ENCODE data around the gene TENM3.

The TENM3 gene

GRCh38 chr4:182495031-182495430, 251.8 kb downstream of the TENM3 start:
- no peak overlapping the region for H3K27ac ChIP-seq (ENCODE audit: low read depth, low read length)
- no peaks in the 10 kb centered on the region for H3K9me3 ChIP-seq (ENCODE audit: insufficient read depth, low read length)
- no peaks in the 10 kb centered on the region for H3K79me2 ChIP-seq (ENCODE audit: insufficient read depth, low read length)
- TF ChIP-seq, protein P1, sequence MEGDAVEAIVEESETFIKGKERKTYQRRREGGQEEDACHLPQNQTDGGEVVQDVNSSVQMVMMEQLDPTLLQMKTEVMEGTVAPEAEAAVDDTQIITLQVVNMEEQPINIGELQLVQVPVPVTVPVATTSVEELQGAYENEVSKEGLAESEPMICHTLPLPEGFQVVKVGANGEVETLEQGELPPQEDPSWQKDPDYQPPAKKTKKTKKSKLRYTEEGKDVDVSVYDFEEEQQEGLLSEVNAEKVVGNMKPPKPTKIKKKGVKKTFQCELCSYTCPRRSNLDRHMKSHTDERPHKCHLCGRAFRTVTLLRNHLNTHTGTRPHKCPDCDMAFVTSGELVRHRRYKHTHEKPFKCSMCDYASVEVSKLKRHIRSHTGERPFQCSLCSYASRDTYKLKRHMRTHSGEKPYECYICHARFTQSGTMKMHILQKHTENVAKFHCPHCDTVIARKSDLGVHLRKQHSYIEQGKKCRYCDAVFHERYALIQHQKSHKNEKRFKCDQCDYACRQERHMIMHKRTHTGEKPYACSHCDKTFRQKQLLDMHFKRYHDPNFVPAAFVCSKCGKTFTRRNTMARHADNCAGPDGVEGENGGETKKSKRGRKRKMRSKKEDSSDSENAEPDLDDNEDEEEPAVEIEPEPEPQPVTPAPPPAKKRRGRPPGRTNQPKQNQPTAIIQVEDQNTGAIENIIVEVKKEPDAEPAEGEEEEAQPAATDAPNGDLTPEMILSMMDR (IDR thresholded peaks at IDR 0.05; ENCODE audit: insufficient read depth, low read length, poor library complexity, severe bottlenecking): no peak
- no peak for TF ChIP-seq EZH2phosphoT487 (conservative IDR thresholded peaks at IDR 0.05; ENCODE audit: low read length)
- no peak overlapping the region for H2AFZ ChIP-seq (ENCODE audit: low read depth, low read length, severe bottlenecking)
- H3K4me2 ChIP-seq (ENCODE audit: low read depth, low read length, poor library complexity, severe bottlenecking): no peak overlapping the region
- no peaks in the 10 kb centered on the region for H3K36me3 ChIP-seq (ENCODE audit: low read length)
- H3K9me2 ChIP-seq (replicated peaks; ENCODE audit: insufficient read depth, low read length): no peaks in the 10 kb centered on the region
- H3K4me3 ChIP-seq (ENCODE audit: insufficient read depth, low read length, poor library complexity, severe bottlenecking): no peak overlapping the region
- no peaks in the 10 kb centered on the region for H3K27me3 ChIP-seq (ENCODE audit: low read length)
- no peaks in the 10 kb centered on the region for H3F3A ChIP-seq (ENCODE audit: insufficient read depth)
- H4K20me1 ChIP-seq (ENCODE audit: low read depth, low read length): no peaks in the 10 kb centered on the region
- no peak overlapping the region for H3K9ac ChIP-seq (ENCODE audit: low read length)

- TF ChIP-seq EZH2phosphoT487 (conservative IDR thresholded peaks at IDR 0.05; ENCODE audit: low read length): no peak
- TF ChIP-seq, protein P1 (IDR thresholded peaks at IDR 0.05; ENCODE audit: insufficient read depth, low read length, poor library complexity, severe bottlenecking): no peak
- no peak overlapping the region for H3K27ac ChIP-seq (ENCODE audit: low read depth, low read length)
- H3K36me3 ChIP-seq (ENCODE audit: low read length): no peaks in the 10 kb centered on the region
- no peaks in the 10 kb centered on the region for H3K9me2 ChIP-seq (replicated peaks; ENCODE audit: insufficient read depth, low read length)
- no peak overlapping the region for H2AFZ ChIP-seq (ENCODE audit: low read depth, low read length, severe bottlenecking)
- H3K4me3 ChIP-seq (ENCODE audit: insufficient read depth, low read length, poor library complexity, severe bottlenecking): no peak overlapping the region
- no peaks in the 10 kb centered on the region for H3K79me2 ChIP-seq (ENCODE audit: insufficient read depth, low read length)
- H3K9ac ChIP-seq (ENCODE audit: low read length): no peak overlapping the region
- no peaks in the 10 kb centered on the region for H3K27me3 ChIP-seq (ENCODE audit: low read length)
- no peaks in the 10 kb centered on the region for H3F3A ChIP-seq (ENCODE audit: insufficient read depth)
- H3K9me3 ChIP-seq (ENCODE audit: insufficient read depth, low read length): no peaks in the 10 kb centered on the region
- no peaks in the 10 kb centered on the region for H4K20me1 ChIP-seq (ENCODE audit: low read depth, low read length)
- H3K4me2 ChIP-seq (ENCODE audit: low read depth, low read length, poor library complexity, severe bottlenecking): no peak overlapping the region
Measured at GRCh38 chr4:182495645-182496385, 252.6 kb downstream of the TENM3 start.

- H4K20me1 ChIP-seq (ENCODE audit: low read depth, low read length): no peaks in the 10 kb centered on the region
- H3K4me2 ChIP-seq (ENCODE audit: low read depth, low read length, poor library complexity, severe bottlenecking): no peak overlapping the region
- no peaks in the 10 kb centered on the region for H3K27me3 ChIP-seq (ENCODE audit: low read length)
- no peaks in the 10 kb centered on the region for H3K36me3 ChIP-seq (ENCODE audit: low read length)
- TF ChIP-seq, protein P1 (IDR thresholded peaks at IDR 0.05; ENCODE audit: insufficient read depth, low read length, poor library complexity, severe bottlenecking): no peak
- no peak for TF ChIP-seq EZH2phosphoT487 (conservative IDR thresholded peaks at IDR 0.05; ENCODE audit: low read length)
- H3K27ac ChIP-seq (ENCODE audit: low read depth, low read length): no peak overlapping the region
- no peak overlapping the region for H3K9ac ChIP-seq (ENCODE audit: low read length)
- no peaks in the 10 kb centered on the region for H3K9me3 ChIP-seq (ENCODE audit: insufficient read depth, low read length)
- no peak overlapping the region for H2AFZ ChIP-seq (ENCODE audit: low read depth, low read length, severe bottlenecking)
- no peaks in the 10 kb centered on the region for H3K9me2 ChIP-seq (replicated peaks; ENCODE audit: insufficient read depth, low read length)
- H3K79me2 ChIP-seq (ENCODE audit: insufficient read depth, low read length): no peaks in the 10 kb centered on the region
- H3K4me3 ChIP-seq (ENCODE audit: insufficient read depth, low read length, poor library complexity, severe bottlenecking): no peak overlapping the region
- H3F3A ChIP-seq (ENCODE audit: insufficient read depth): no peaks in the 10 kb centered on the region
Measured at GRCh38 chr4:182496408-182496807, 253.2 kb downstream of the TENM3 start.
